ENCODE data around the gene GBE1. TPM values are rescaled to one million over a fixed set of nuclear protein-coding genes. Genes with fewer than 3 reads are reported as not detected.
A peak's percentile ranks its signal among the peaks of the same experiment; 100 is the strongest.
"Not testable (repeated sequence)": the region's sequence is repeated elsewhere in the genome, so short reads cannot be mapped to it uniquely, and the experiment has no call there.

Gene GBE1
- polyA plus RNA-seq, 1 donor, result 9.6 TPM

DNA sequence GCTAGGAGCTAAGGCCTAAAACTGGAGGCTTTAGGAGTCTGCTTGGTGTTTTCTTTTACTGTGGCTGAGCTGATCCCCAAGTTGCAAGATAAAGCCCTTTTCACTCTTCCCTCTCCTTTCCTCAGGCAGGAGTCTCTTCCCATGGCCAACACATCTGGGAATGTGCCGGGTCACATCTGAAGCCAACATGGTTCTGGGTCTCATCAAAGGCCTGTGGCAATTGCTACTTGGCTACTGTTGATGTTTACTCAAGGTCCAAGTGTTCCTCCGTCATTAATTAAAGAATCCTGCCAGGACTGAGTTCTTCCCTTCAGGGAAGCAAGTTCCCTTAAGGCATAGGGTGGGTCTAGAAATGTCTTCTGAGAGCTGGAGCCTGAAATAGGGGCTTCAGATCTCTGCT is 230.2 kb downstream of the GBE1 start:
- DNase-seq (ENCODE audit: low read depth), result no peak

DNA sequence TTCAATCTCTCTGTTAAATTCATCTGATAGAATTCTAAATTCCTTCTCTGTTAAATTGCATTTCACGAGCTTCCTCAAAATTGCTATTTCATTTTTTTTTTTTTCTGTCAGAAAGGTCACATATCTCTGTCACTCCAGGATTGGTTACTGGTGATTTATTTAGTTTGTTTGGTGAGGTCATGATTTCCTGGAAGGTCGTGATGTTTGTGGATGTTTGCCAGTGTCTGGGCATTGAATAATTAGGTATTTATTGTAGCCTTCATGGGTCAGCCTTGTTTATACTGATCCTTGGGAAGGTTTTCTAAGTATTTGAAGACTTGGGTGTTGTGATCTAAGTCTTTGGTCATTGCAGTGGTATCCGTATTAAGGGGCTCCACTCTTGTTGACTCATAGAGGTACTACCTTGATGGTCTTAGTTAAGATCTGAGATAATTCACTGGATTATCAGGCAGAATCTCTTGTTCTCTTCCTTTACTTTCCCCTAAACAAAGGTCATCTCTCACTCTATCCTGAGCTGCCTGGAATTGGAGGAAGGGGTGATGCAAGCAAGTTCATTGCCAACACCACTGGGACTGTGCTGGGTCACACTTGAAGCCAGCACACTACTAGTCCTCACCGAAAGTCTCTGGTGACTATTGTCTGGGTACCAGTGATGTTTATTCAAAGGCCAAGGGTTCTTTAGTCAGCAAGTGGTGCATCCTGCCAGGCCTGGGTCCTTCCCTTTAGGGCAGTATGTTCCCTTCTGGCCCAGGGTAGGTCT is 231.1 kb downstream of the GBE1 start:
- no peak for DNase-seq (ENCODE audit: low read depth)

DNA sequence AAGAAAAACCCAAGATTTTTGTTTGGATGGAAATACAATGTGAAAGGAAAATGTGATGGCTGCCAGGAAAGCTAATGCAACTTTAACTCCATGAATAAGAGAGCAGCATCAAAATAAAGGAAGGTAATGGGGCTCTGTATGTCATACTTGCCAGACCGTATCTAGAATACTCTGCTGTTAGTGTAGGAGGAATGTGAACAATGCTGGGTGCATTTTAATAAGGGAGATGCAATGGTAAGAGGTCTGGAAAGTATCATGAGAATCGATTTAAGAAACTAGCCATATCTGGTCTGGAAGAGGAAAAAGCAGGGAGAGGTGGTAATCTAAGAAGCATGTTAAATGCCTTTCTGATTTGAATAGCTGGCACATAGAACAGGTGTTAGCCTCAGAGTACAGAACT is 239.6 kb downstream of the GBE1 start:
- no peak for DNase-seq (ENCODE audit: low read depth)

DNA sequence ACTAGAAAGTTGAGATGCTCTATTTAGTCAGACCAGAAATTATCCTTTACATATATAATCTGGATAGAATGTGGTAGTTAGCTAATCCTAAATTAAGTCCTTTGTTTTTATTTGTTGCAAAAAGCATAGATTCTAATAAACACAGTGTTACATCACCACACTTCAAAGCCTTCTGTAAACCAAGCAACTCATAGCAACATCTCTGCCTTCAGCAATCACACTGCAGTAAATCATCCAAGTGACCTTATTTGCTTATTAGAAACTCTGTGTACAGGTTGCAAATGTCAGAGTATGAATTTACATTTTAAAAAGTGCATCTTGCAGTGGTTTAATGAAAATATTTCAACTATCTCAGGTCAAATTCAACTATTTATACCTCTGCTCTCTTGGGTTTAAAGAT is 242.5 kb downstream of the GBE1 start:
- DNase-seq (ENCODE audit: low read depth), result no peak

DNA sequence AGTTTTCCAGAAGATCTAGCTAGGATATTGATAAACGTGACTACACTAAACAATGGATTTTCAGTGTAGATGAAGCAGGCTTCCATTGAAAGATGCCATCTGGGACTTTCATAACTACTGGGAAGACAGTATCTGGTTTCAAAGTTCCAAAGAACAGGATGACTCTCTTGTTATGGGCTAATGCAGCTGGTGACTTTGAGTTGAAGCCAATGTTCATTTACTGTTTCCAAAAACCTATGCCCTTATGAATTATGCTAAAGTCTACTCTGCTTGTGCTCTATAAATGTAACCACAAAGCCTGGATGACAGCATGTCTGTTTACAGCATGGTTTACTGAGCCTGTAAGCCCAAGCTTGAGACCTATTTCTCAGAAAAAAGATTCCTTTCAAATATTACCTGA is 245.4 kb downstream of the GBE1 start:
- DNase-seq (ENCODE audit: low read depth), result no peak

DNA sequence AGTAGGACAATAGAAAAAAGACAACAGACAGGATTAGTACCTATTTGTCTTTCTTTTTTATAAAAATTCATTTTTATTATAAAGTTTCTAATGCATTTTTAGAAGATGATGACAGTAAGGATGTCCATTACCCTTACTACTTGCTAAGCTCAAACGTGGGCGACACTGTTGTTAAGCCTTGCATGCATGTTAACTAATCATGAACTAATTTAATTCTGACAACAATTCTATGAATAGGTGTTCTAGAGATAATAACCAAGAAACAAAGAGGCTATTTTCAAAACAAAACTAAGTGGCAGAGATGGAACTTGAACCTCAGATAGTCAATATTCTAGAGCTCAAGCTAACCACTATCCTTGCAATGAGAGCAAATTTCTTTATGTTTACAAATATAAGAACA is 247.9 kb downstream of the GBE1 start:
- no peak for DNase-seq (ENCODE audit: low read depth)

DNA sequence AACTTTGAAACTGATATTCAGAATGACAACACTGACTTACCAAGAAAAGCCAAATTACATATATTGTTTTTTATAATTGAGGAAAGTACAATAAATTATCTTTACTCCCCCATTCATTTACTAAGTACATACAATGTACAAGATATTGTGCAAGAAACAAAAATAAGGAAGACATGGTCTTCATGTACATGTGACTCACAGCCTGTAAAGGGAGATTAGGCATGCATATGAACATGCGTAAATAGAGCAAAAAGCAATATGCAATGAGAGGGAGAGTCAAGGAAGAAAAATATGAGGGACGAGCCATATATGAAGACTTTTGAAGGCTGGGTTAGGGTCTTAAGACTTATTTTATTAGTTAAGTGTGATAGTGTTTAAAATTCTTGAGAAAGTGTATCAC is 258.4 kb downstream of the GBE1 start:
- DNase-seq (ENCODE audit: low read depth), result no peak

DNA sequence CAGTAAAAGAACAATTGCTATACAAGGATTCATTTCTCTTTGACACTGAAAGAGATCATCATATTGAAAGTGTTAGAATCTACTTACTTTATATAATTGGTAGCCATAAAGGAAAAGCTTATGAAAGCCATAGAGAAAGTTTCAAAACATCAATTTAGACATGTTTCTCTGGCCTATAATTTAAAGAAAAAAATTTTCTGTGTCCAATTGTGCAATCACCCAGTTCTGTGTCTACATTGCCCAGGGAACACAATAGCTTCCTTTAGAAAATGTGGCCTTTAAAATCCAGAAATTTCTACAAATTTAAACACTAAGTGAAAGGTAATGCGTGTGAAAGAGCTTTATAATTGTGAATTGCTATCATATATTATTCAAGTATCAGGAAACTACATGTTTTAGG is 259.2 kb downstream of the GBE1 start:
- DNase-seq (ENCODE audit: low read depth), result no peak

DNA sequence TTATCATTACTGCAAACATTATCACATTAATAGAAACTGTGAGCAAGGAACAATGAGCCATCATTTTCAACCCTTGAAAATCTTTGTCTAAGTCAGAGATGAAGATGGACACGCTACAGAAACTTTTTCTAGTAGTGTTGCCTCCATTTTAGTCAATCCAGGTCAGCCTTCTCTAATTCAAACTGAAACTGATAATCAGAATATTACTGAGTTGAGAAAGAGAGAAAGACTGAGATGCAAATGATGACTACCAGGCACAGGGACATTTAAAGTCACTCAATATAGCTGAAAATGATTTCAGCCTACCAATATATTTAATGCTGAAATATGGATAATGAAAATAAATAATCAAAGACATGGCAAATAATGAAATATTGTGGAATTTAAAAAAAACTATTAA is 261.4 kb downstream of the GBE1 start:
- DNase-seq (ENCODE audit: low read depth), result no peak

DNA sequence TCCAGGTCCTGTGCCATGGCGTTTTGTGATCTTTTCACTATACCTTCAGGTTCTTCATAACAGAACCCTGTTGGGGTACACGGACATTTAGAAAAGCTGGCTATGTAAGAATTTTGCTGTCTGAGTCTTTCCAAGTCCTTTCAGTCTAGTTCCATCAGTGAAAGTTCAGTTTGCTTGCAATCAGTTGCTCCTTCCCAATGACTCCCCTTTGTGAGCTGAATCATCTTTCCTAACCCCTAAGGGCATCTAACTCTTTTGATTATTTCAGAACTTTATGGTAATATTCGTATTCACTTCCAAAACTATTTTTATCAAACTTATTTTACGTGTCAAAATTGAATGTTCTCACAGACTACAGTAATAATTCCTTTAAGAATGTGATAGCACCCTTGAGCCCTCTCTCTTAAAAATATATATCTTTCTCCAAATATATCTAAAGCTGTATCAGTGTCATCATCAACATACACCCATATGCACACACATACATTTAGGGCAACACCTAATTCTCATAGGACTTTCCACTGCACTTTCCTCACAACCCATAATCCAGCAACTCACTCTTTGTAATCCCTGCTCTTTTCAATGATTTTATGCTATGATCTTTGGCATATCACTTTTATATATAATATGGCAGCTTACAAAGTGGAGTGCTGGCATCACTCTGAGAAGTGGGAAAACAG is 263.7 kb downstream of the GBE1 start:
- DNase-seq (ENCODE audit: low read depth), result no peak

DNA sequence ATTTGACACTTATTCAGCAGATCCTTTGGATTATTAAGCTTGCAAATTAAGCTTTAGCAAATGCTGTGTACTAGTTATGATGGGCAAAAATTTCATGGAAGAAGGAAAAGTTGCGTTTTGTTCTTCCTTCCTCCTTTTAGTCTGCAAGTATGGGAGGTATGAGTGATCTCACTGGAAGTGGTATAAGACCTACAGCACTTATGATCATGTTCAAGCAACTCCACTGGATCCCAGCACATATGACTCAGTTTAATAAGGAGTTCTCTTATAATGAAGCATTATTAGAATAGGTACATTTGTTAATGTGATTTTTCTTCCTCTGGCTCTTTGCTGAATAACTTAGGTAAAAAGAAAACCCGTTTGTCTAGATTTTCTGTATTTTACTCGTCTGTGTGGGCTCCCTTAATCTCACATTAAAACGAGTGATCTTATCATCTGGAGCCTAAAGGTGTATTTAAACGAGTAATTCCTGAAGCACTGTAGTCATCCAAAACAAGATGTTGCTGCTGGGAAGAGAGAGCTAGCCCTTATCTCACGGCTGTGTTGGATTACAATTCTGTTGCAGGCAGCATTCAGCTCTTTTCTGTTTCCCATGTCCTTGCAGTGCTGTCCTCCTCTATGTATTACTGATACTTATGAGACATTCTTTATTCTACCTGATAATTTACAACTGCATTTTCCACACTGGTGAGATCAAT is 264.9 kb downstream of the GBE1 start:
- DNase-seq (ENCODE audit: low read depth), result no peak

DNA sequence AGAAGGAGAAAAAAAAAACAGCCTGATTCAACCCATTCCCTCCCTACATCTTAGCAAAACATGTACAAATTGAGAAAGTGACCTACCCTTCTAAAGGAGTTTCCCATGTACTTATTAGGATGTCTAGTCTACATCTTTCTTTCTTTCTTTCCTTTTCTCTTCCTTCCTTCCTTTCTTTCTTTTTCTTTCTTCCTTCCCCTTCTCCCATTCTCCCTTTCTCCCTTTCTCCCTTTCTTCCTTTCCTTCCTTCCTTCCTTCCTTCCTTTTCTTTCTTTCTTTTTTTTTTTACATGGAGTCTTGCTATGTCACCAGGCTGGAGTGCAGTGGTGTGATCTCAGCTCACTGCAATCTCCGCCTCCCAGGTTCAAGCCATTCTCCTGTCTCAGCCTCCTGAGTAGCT is 269.0 kb downstream of the GBE1 start:
- not testable (repeated sequence) for DNase-seq (ENCODE audit: low read depth)

DNA sequence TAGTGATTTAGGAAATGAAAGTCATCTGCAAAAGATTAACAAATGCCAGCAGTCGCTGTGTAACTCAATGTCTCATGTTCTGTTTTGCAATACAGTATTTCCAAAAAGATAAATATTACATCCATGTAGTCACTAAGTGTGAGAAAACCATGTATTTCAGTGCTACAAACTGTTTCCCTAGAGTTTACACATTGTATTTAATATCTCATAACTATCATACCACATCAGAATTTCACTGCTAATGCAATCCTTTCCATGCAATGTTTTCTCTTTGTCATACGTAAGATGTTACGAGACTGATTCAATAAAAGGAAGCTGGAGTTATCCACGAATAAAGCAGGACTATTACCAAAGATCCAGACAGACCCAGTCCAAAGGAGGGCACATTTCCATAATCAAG is 269.4 kb downstream of the GBE1 start:
- no peak for DNase-seq (ENCODE audit: low read depth)

DNA sequence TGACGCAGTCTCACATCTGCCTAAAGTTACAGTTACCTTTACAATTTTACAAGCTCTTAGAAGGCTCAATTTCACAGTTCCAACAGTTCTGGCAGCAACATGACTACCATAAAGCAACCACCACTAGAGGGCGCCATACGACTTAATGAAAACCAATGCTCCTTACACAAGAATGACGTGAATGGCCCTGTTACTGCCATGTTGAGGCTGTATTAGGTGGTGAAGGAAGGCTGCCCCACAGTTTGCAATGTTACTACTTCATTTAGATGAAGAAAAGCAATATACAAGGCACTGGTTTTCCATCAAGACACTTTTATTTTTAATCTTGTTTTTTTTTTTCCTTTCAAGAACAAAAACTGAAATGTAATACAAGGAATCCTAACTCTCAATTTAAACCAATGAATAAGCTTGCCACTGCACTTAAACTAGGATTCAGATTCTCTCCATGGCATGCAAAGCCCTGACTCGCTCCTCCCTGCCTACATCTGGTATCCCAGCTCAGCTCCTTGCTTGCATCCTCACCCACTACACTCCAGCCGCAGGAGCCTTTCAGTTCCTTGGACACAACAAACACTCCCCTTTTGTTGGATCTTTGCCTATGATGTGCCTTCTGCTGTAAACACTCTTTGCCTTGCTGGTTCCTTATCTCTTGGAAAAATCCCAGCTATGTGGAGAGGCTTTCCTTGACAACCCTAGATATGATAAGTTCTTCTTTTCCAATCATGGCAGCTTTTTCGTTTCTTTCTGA is 270.7 kb downstream of the GBE1 start:
- DNase-seq (ENCODE audit: low read depth), result peak; percentile 53

DNA sequence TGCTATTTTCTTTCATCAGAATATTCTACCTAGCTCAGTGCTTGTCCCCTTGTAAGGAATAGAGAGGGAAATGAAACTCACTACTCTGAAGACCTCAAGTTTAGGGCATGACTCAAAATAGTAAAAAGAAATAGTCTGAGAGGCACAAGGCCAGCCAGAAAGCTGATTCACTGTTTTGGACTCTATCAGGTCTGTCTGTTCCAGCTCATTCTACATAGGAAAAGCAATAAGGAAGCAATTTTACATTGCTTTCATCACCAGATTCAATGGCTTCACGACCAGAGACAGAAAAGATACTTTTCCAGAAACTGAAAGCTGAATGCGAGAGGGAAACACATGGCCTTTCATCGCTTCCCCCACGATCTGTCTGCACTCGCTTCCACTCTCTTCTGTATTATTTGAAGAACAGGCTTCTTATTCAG is 276.0 kb downstream of the GBE1 start:
- DNase-seq (ENCODE audit: low read depth), result peak; percentile 61

DNA sequence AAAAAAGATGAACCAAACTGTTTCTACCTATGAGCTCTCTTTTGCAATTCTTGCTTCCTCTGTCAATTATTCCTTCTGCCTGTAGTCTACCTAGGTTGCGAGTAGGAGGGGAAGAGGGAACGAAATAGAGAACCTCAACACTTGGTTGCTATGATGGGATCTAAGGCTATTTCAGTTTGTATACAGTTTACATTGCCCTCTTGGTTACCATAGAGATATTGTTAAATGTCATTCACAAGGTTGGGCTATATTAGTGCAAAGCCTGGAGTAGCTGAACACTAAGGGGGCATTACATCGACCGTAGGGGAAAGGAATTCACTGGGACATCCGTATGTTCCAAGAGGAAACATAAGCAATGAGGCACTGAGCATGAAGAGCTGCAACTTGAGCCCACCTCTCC is 276.9 kb downstream of the GBE1 start:
- no peak for DNase-seq (ENCODE audit: low read depth)

DNA sequence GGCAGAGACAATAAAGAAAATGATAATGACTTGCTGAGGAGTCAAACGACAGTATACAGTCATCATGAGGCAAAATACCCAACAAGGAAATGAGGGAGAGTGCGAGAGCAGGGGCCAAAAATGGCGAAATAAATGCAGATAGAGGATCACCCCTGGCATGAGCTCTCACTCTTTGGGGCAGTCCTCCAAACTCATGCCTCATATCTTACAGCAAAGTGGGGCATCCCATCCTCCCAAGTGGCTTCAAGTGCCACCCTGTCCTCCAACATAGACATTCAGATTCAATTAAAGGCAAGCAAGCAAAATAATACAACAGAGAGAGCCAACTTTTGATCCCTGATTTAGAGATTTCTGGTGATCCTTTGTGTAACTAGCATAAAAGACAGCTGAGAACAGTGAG is 278.4 kb downstream of the GBE1 start:
- DNase-seq (ENCODE audit: low read depth), result no peak

DNA sequence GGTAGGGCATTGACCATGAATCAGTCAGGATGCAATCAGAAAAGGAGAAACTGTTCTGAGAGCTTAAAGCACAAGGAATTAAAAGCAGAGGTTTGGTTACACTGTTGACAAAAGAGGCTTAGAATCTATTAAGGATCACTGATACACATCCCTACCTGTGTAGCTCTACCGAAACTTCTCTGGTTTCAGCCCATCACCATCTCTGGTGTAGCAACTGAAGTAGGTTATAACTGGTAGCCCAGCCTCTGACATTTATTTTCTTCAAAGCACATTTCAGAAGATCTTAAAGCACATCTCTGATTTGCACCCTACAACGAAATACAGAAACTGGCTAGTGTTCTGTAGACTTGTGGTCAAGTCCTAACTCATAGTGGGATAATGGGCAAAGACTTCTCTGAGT is 283.7 kb downstream of the GBE1 start:
- DNase-seq (ENCODE audit: low read depth), result no peak

DNA sequence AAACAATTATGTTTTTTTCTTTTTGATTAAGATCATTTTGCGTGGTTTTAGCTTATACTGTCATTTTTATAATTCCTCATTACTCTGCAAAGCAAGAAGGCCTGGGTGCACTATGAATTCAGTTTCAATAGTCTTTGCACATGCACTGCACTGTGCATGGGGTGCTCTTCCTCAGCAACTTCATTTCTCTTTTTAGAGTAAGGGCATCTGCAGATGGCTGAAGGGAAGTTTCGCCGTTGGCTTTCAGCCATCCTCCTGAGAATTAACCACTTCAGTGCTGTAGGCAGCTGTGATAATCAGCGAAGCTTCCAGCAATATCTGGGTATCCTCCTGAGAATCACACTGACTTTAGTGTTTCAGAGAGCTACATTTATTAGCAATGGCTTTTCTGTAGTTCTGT is 284.8 kb downstream of the GBE1 start:
- DNase-seq (ENCODE audit: low read depth), result no peak

DNA sequence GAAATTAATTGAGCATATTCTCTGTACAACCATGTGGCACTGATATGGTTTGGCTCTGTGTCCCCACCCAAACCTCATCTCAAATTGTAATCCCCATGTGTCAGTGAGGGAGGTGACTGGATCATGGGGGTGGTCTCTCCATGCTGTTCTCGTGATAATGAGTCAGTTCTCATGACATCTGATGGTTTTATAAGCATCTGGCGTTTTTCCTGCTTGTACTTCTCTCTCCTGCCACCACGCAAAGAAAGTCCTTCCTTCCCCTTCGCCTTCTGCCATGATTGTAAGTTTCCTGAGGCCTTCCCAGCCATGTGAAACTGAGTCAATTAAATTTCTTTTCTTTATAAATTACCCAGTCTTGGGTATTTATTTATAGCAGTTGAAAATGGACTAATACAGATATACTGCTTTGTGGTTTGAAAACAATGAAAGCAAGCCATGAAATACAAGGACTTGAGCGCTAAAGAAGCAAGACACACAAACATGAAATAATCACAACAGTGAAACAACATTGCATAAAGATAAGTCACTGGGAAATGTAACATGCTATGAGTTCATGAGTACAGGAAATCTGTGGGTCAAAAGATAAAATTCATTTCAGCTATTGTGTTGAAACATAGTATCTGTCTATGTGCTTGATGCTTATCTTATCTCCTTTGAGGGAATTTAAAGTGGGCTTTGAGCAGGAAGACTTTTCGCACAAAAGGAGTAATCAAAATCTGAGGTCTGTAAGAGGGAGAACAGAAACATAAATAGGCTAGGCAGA is 288.7 kb downstream of the GBE1 start:
- no peak for DNase-seq (ENCODE audit: low read depth)

DNA sequence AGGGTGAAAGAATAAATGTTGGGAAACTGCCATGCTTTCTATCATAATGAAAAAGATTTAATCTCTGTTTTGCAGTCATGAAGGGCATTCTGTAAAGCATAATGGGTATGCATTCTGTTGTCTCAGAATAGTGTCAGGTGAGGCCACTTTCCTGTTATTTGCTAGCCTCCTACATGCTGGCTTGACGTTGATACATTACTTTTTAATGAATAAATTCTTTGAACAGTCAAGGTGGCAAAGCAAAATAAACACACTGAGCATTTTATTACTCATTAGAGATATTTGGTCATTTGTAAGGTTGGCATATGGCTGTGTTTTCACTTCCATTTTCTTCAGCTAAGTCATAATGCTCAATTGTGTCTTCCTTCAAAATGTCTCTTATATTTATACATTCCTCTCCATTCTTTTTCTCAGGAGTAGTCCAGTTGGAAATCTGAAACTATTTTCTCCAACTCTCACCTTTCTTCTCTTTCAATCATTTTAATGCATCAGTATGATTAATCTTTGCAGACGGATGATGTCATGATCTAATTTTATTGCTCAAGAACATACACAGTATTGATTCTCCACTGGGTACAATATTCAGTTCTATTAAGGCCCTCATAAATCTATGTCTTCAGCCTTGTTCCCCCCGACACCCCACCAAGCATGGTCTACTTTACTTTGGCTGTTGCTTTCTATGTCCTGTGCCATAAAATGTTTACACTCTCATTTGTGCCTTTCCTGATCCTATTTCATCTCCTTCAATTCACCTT is 290.7 kb downstream of the GBE1 start:
- DNase-seq (ENCODE audit: low read depth), result no peak

Data from forelimb muscle (tissue), 1 donor.